Activated CD4-positive, alpha-beta memory T cell treated with anti-CD3 and anti-CD28 coated beads for 36 hours (primary cell): ENCODE measurements around the gene LY6G5B. TPM values are rescaled to one million over a fixed set of nuclear protein-coding genes. Genes with fewer than 3 reads are reported as not detected.

Source experiments
- CTCF ChIA-PET: fragments of 350-600 bp; sonication (Branson Sonifier 250); formaldehyde crosslinking; loops from one replicate; lab custom pipeline; 2021; ENCODE audit warnings: antibody characterized with exemption, inconsistent platforms; lab: Charles Lee
- POLR2A ChIA-PET: fragments of 350-600 bp; sonication (Branson Sonifier 250); formaldehyde crosslinking; loops from one replicate; lab custom pipeline; 2021; ENCODE audit warnings: antibody characterized with exemption; lab: Charles Lee
- DNase-seq: peaks from one replicate; pipeline ENCODE4 v3.0.0-alpha.2; 2020
- H3K27ac Mint-ChIP-seq: one replicate; pipeline ENCODE4 v1.8.0; 2021; ENCODE audit warnings: mixed read lengths
- H3K27me3 Mint-ChIP-seq: one replicate; pipeline ENCODE4 v1.8.0; 2021; ENCODE audit warnings: mixed read lengths
- H3K36me3 Mint-ChIP-seq: one replicate; pipeline ENCODE4 v1.8.0; 2021; ENCODE audit warnings: mixed read lengths
- H3K4me1 Mint-ChIP-seq: one replicate; pipeline ENCODE4 v1.8.0; 2021; ENCODE audit warnings: low read depth, mixed read lengths
- H3K4me3 Mint-ChIP-seq: one replicate; pipeline ENCODE4 v1.8.0; 2021; ENCODE audit warnings: mild to moderate bottlenecking, mixed read lengths
- H3K9me3 Mint-ChIP-seq: one replicate; pipeline ENCODE4 v1.8.0; 2021; ENCODE audit warnings: mixed read lengths
- intact Hi-C: fragments of 100-400 bp; cut with micrococcal nuclease; formaldehyde crosslinking; loops from one replicate; pipeline ENCODE4 v1.15.1; 2023
- total RNA-seq, 2 experiments: library from RNA; stranded (reverse); gene quantifications; one replicate each; pipeline ENCODE4 v1.2.3, GENCODE V29; 2021

Gene LY6G5B
- total RNA-seq, 2 experiments from 2014 or later = 9.2 to 11.6 TPM

GRCh38 chr6:31642798-31643570 lies 26.8 kb upstream of the LY6G5B start:
- no peaks in the 10 kb centered on the region for H3K27me3 Mint-ChIP-seq
- H3K36me3 Mint-ChIP-seq = peaks cover 45% of the 10 kb centered on the region
- ChIA-PET CTCF (interaction anchor here (0.7 to 1.4 kb wide), 2 partner anchors 46 to 47 kb away, joined by 3 read pairs; no protein-coding TSS in a partner anchor), POLR2A (interaction anchor here (0.6 kb wide), 1 partner anchor 78 kb away, joined by 3 read pairs; no protein-coding TSS in a partner anchor)
- no peaks in the 10 kb centered on the region for H3K9me3 Mint-ChIP-seq
- H3K4me3 Mint-ChIP-seq = no peak overlapping the region
- no peak for DNase-seq
- peaks cover 5% of the 10 kb centered on the region for H3K4me1 Mint-ChIP-seq
- intact Hi-C loops = no loop called here
- peak overlapping the region; percentile 25 for H3K27ac Mint-ChIP-seq

- POLR2A ChIA-PET = interaction anchor here (0.6 to 1.8 kb wide), 2 partner anchors 17 to 79 kb away, joined by 3 to 4 read pairs; no protein-coding TSS in a partner anchor
- Mint-ChIP-seq H3K27me3 (no peaks in the 10 kb centered on the region), H3K36me3 (peaks cover 51% of the 10 kb centered on the region), H3K4me3 (no peak overlapping the region), H3K27ac (peak overlapping the region; percentile 33), H3K9me3 (no peaks in the 10 kb centered on the region), H3K4me1 (peaks cover 8% of the 10 kb centered on the region)
- intact Hi-C loops = no loop called here
- DNase-seq = no peak
- CTCF ChIA-PET = interaction anchor here (0.7 to 1.4 kb wide), 2 partner anchors 46 to 47 kb away, joined by 3 read pairs; no protein-coding TSS in a partner anchor
Measured at GRCh38 chr6:31643818-31644454, 25.8 kb upstream of the LY6G5B start.

- H3K27me3 Mint-ChIP-seq = no peaks in the 10 kb centered on the region
- H3K9me3 Mint-ChIP-seq = no peaks in the 10 kb centered on the region
- ChIA-PET POLR2A (interaction anchor here (1.8 kb wide), 1 partner anchor 18 kb away, joined by 4 read pairs; no protein-coding TSS in a partner anchor), CTCF (interaction anchor here (0.6 kb wide), 1 partner anchor 1719 kb away, joined by 3 read pairs; no protein-coding TSS in a partner anchor)
- no peak for DNase-seq
- intact Hi-C loops = no loop called here
- peaks cover 12% of the 10 kb centered on the region for H3K4me1 Mint-ChIP-seq
- H3K4me3 Mint-ChIP-seq = no peak overlapping the region
- H3K36me3 Mint-ChIP-seq = peaks cover 51% of the 10 kb centered on the region
- peak overlapping the region; percentile 49 for H3K27ac Mint-ChIP-seq
Measured at GRCh38 chr6:31645325-31645724, 24.5 kb upstream of the LY6G5B start.

GRCh38 chr6:31651602-31652191 lies 18.1 kb upstream of the LY6G5B start:
- Mint-ChIP-seq H3K9me3 (no peaks in the 10 kb centered on the region), H3K4me3 (peak overlapping the region; percentile 94), H3K27me3 (no peaks in the 10 kb centered on the region), H3K4me1 (peaks cover 41% of the 10 kb centered on the region), H3K27ac (peak overlapping the region; percentile 99), H3K36me3 (peaks cover 42% of the 10 kb centered on the region)
- CTCF ChIA-PET = interaction anchor here (0.6 to 2.2 kb wide), 11 partner anchors 10 to 211 kb away, joined by 3 to 10 read pairs (median 5); partner anchors contain the start of genes ATP6V1G2, GPANK1, HSPA1B and LSM2
- DNase-seq = peak; percentile 82
- intact Hi-C loops = loop anchor here (1.0 to 5.0 kb wide), 7 partner anchors 9 to 159 kb away; partner anchors contain the start of genes C6orf47, DDX39B, NFKBIL1 and PRRC2A
- POLR2A ChIA-PET = interaction anchor here (0.7 to 6.1 kb wide), 18 partner anchors 11 to 318 kb away, joined by 3 to 92 read pairs (median 4); partner anchors contain the start of genes C6orf47, CLIC1, CSNK2B and DDX39B

- Mint-ChIP-seq H3K4me3 (peak overlapping the region; percentile 94), H3K4me1 (peaks cover 54% of the 10 kb centered on the region), H3K27ac (peak overlapping the region; percentile 99), H3K36me3 (peaks cover 41% of the 10 kb centered on the region), H3K27me3 (no peaks in the 10 kb centered on the region), H3K9me3 (no peaks in the 10 kb centered on the region)
- DNase-seq = peak; percentile 92
- intact Hi-C loops = loop anchor here (1.0 to 5.0 kb wide), 7 partner anchors 7 to 161 kb away; partner anchors contain the start of genes C6orf47, DDX39B, NFKBIL1 and PRRC2A
- ChIA-PET POLR2A (interaction anchor here (0.7 to 6.1 kb wide), 12 partner anchors 10 to 317 kb away, joined by 3 to 92 read pairs (median 4); partner anchors contain the start of genes ABHD16A, C6orf47, CSNK2B and DDX39B), CTCF (interaction anchor here (0.7 to 2.3 kb wide), 7 partner anchors 8 to 174 kb away, joined by 3 to 10 read pairs (median 5); partner anchors contain the start of genes DDX39B, GPANK1 and HSPA1B)
Measured at GRCh38 chr6:31652925-31653724, 16.7 kb upstream of the LY6G5B start.

- CTCF ChIA-PET = interaction anchor here (1.2 to 2.3 kb wide), 3 partner anchors 10 to 109 kb away, joined by 3 to 8 read pairs (median 4); partner anchors contain the start of genes ATP6V1G2, GPANK1 and LTB
- H3K9me3 Mint-ChIP-seq = no peaks in the 10 kb centered on the region
- peaks cover 35% of the 10 kb centered on the region for H3K36me3 Mint-ChIP-seq
- intact Hi-C loops = loop anchor here (5.0 kb wide), 1 partner anchor 162 kb away; no protein-coding TSS in a partner anchor
- no peak for DNase-seq
- POLR2A ChIA-PET = interaction anchor here (1.0 to 6.1 kb wide), 2 partner anchors 8 to 180 kb away, joined by 5 to 92 read pairs; partner anchors contain the start of genes C6orf47, CSNK2B and GPANK1
- H3K27ac Mint-ChIP-seq = no peak overlapping the region
- H3K27me3 Mint-ChIP-seq = no peaks in the 10 kb centered on the region
- peaks cover 61% of the 10 kb centered on the region for H3K4me1 Mint-ChIP-seq
- H3K4me3 Mint-ChIP-seq = no peak overlapping the region
Measured at GRCh38 chr6:31654574-31655348, 15.0 kb upstream of the LY6G5B start.

- H3K4me1 Mint-ChIP-seq = peaks cover 59% of the 10 kb centered on the region
Measured at GRCh38 chr6:31655349-31656237, 14.2 kb upstream of the LY6G5B start, which contains the start of gene APOM. Gene APOM, plus strand, starts transcription at chr6:31655894. Its CDS starts 73 bp downstream, at chr6:31655967.

GRCh38 chr6:31657406-31658157 lies 12.2 kb upstream of the LY6G5B start:
- Mint-ChIP-seq H3K27me3 (no peaks in the 10 kb centered on the region), H3K4me3 (peak overlapping the region; percentile 50), H3K9me3 (no peaks in the 10 kb centered on the region), H3K4me1 (peaks cover 65% of the 10 kb centered on the region), H3K36me3 (peaks cover 40% of the 10 kb centered on the region), H3K27ac (peak overlapping the region; percentile 95)
- intact Hi-C loops = no loop called here
- ChIA-PET POLR2A (interaction anchor here (0.8 to 1.4 kb wide), 3 partner anchors 82 to 170 kb away, joined by 3 to 5 read pairs (median 3); partner anchors contain the start of genes HSPA1B and MSH5), CTCF (interaction anchor here (1.2 kb wide), 1 partner anchor 112 kb away, joined by 3 read pairs; no protein-coding TSS in a partner anchor)
- peak; percentile 60 for DNase-seq

More at GRCh38 chr6:31655349-31656237, 14.2 kb upstream of the LY6G5B start, which contains the start of gene APOM:
- intact Hi-C loops = no loop called here
- H3K27me3 Mint-ChIP-seq = no peaks in the 10 kb centered on the region
- no peak for DNase-seq
- no peak within 1 kb of the TSS for H3K4me3 Mint-ChIP-seq
- POLR2A ChIA-PET = interaction anchor here (6.1 kb wide), 1 partner anchor 7 kb away, joined by 92 read pairs; the partner anchor contains the start of genes C6orf47, CSNK2B and GPANK1
- H3K36me3 Mint-ChIP-seq = peaks cover 41% of the 10 kb centered on the region
- H3K27ac Mint-ChIP-seq = peak within 1 kb of the TSS; percentile 39
- CTCF ChIA-PET = interaction anchor here (1.2 to 1.4 kb wide), 2 partner anchors 74 to 110 kb away, joined by 3 to 4 read pairs; partner anchors contain the start of genes ATP6V1G2 and LTB
- H3K9me3 Mint-ChIP-seq = no peaks in the 10 kb centered on the region
